SIG-M5 (cell line): Measurements from ENCODE around the gene ING1.
"Not testable (repeated sequence)": the region's sequence is repeated elsewhere in the genome, so short reads cannot be mapped to it uniquely, and the experiment has no call there.

ENCODE experiments used
- DNase-seq: peaks from one replicate; lab custom pipeline; 2025; lab: John Stamatoyannopoulos, UW

ING1 gene

GRCh38 chr13:110695774-110696173, 17.7 kb upstream of the ING1 start:
- DNase-seq = not testable (repeated sequence)

- no peak for DNase-seq
Observed at GRCh38 chr13:110696776-110697175, 16.7 kb upstream of the ING1 start.

GRCh38 chr13:110697842-110698241, 15.7 kb upstream of the ING1 start:
- DNase-seq = no peak

- DNase-seq = no peak
Observed at GRCh38 chr13:110698689-110699088, 14.8 kb upstream of the ING1 start.

GRCh38 chr13:110699148-110700145, 14.1 kb upstream of the ING1 start:
- no peak for DNase-seq

- DNase-seq = no peak
Observed at GRCh38 chr13:110700186-110700585, 13.3 kb upstream of the ING1 start.

GRCh38 chr13:110700641-110701040, 12.9 kb upstream of the ING1 start:
- no peak for DNase-seq

- not testable (repeated sequence) for DNase-seq
Observed at GRCh38 chr13:110701061-110701460, 12.4 kb upstream of the ING1 start.

GRCh38 chr13:110702089-110702488, 11.4 kb upstream of the ING1 start:
- DNase-seq = no peak

- no peak for DNase-seq
Observed at GRCh38 chr13:110702591-110703526, 10.6 kb upstream of the ING1 start.

GRCh38 chr13:110705356-110705825, 8.1 kb upstream of the ING1 start:
- DNase-seq = no peak

- peak; percentile 88 for DNase-seq
Observed at GRCh38 chr13:110705826-110706569, 7.5 kb upstream of the ING1 start, which contains the start of gene CARS2. TSS of gene CARS2 (minus strand) at chr13:110706116. CDS start at chr13:110706093, 23 bp downstream.

- no peak for DNase-seq
Observed at GRCh38 chr13:110706570-110707372, 6.7 kb upstream of the ING1 start.

- peak; percentile 68 for DNase-seq
Observed at GRCh38 chr13:110712081-110712848, 1.2 kb upstream of the ING1 start.

- DNase-seq = peak; percentile 99
Observed at GRCh38 chr13:110712849-110713641, 455 bp upstream of the ING1 start.

- no peak for DNase-seq
Observed at GRCh38 chr13:110713981-110714796, 689 bp downstream of the ING1 start.

- DNase-seq = no peak
Observed at GRCh38 chr13:110714797-110715394, 1.4 kb downstream of the ING1 start.
